GM21717 (cell line): ENCODE data around the gene KREMEN1.

Experiments used
- ATAC-seq: cut with Tn5 transposase; IDR thresholded peaks from one replicate; pipeline ENCODE4 v1.9.1; 2021; ENCODE audit warnings: mild to moderate bottlenecking, moderate library complexity; ENCODE audit not compliant: unreplicated experiment

KREMEN1 gene

DNA sequence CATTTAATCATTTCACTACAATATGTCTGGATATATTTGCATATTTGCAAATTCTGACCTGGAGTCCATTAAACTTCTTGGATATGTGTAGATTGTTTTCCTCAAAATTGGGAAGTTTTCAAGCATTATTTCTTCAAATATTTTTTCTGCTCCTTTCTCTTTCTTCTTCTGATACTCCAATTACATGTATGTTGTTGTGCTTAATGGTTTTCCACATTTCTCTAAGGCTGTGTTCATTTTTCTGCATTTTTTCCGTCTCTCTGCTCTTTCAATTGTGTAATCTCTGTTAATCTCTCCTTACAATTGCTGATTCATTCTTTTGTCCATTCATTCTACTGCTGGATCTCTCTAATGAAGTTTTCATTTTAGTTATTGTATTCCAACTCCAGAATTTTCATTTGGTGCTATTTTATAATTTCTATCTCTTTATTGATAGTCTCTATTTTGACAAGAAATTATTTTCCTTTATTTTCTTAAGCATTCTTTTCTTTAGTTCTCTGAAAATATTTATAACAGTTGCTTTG is 102.5 kb downstream of the KREMEN1 start:
- ATAC-seq: no peak

DNA sequence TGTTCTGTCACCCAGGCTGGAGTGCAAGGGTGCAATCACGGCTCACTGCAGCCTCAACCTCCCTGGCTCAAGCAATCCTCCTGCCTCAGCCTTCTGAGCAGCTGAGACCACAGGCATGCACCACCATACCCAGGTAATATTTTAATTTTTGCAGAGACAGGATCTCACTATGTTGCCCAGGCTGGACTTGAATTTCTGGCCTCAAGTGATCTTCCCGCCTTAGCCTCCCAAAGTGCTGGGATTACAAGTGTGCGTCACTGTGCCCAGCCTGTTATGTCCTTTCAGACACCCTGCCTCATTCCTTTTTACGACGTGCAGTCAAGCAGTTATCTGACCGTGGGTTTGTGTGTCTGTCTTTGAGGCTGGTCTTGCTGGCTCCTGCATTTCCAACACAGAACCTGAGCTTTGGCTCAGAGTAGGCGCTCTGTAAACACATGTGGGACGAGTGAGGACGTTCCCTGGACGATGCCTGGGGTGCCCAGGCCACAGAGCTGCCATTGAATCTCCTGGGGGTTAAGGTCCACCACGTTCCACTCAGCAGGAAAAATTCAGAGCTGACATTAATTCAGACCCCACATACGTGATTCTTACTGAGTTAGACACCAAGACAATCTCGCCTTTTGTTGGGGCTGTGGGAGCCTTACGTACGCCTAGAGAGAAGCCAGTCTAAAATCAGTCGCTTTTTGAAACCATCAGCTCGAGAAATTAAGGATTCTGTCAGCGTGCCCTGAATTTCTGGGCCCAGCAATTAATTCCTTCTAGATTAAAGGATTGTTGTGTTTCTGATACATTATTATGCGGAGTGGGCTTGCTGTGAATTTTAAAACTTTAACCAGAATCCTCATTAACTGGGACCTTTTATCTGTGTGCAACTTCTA is 111.4 kb downstream of the KREMEN1 start:
- ATAC-seq: no peak

DNA sequence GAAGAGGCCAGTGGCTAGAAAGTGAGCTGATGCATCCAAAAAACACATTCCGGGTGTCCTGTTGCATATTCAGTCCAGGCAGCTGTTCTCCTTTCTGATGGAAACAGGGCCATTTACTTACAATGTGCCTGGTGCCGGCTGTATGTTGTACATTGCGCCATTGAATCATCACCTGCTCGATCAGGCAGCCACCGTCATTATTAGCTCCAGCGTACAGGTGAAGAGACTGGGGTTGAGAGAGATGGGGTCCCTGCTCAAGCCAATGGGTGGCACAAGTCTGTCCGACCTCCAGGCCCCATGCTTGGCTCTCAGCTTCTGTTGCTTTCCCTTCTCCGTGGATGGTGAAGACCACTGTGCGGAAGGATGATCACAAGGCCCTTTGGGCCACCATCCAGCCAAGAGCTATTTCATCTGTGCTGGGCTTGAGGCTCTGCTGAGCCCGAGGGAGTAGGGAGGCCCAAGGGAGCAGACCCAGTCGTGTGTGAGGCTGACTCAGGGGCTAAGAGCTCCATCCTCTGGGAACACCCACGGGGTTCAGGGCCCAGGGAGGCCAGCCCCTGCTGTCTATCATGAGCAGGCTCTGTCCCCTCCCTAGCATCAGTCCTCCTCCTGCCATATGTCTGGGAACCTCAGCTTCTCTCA is 112.1 kb downstream of the KREMEN1 start:
- ATAC-seq: no peak

DNA sequence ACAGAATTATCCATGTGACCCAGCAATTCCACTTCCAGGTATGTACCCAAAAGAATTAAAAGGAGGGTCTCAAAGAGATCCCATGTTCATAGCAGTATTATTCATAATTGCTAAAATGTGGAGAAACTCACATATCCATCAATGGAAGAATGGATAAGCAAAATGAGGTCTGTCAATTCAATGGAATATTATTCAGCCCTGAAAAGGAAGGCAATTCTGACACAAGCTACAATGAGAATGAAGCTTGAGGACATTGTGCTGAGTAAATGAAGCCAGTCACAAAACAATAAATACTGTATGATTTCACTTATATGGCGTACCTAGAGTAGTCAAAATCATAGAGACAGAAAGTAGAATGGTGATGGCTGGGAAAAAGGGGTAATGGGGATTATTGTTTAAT is 113.5 kb downstream of the KREMEN1 start:
- ATAC-seq: no peak

DNA sequence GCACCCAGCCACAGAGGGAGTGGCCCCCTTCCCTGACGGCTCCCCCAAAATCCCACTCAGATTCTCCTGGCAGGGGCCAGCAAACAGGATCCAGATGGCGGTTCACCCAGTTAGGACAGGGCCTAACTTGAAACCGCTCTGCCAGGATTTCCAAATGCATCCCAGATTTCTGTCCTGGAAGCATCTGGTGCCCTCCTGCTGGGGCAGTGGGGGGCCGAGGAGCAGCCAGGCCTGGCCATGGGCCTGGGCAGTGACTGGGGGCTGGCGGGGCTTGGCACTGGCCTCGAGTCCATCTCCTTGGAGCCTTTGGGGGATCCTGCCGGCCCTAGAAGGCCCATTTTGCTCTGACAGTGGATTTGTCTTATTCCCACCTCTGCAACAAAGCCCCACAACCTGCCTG is 115.0 kb downstream of the KREMEN1 start:
- no peak for ATAC-seq

DNA sequence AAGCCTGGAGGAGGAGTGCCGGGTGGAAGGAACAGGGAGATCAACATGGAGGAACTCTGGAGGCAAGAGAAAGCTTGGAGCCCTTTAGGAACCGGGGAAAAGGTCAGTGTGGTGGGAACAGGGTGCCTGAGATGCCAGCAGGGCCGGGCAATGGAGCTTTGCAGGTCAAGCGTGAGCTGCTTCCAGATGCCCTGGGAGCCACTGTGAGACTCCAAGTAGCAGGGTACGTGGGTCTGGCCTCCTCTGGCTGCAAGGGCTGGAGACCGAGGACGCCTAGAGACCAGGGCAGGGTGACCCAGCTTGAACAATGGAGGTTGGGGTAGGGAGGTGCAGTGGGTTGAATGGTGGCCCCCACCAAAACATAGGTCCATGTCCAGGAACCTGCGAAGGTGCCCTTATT is 117.2 kb downstream of the KREMEN1 start:
- ATAC-seq: no peak

DNA sequence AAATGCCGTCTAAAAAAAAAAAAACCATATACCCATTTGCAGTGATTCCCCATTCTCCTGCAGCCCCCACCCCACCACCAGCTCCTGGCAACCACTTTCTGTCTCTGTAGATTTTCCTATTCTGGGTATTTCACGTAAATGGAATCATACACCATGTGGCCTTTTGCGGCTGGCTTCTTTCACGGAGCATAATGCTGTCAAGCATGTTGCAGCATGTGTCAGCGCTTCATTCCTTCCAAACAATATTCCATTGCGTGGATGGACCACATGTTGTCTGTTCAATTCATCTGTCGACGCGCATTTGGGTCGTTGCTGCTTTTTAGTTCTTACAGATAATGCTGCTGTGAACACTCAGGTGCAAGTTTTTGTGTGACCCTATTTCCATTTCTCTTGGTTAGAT is 118.1 kb downstream of the KREMEN1 start:
- no peak for ATAC-seq

DNA sequence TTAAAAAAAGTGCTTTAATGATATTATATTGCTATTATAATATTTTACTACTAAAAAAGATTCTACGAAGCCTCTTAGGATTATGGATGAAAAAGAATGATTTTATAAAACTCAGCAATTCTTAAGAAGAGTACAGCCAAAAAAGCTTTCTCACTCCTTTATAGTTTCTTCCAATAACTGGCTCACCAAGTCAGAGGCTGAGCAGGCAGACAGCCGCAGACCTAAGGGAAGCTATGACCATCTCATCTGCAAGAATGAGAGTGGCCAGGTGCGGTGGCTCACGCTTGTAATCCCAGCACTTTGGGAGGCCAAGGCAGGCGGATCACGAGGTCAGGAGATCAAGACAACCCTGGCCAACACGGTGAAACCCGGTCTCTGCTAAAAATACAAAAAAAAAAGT is 120.2 kb downstream of the KREMEN1 start:
- ATAC-seq: no peak

DNA sequence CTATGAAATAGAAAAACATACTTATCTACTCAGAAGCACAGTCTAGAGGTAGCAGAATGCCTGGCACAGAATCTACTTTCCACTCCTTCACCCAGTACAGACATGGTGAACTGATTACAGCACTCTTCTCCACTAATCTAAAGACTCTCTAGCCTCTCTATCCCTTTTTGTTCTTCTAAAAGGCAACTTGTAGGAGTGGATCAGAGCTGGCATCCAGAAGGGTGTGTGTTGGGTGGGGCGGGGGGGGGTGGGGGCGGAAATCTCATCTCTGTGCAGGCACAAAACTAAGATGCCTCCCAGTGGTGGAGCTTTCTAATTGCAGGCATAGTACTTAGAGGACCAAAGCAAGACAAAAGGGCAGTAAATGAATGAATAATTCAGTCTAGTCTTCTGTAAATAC is 121.3 kb downstream of the KREMEN1 start:
- ATAC-seq: no peak

DNA sequence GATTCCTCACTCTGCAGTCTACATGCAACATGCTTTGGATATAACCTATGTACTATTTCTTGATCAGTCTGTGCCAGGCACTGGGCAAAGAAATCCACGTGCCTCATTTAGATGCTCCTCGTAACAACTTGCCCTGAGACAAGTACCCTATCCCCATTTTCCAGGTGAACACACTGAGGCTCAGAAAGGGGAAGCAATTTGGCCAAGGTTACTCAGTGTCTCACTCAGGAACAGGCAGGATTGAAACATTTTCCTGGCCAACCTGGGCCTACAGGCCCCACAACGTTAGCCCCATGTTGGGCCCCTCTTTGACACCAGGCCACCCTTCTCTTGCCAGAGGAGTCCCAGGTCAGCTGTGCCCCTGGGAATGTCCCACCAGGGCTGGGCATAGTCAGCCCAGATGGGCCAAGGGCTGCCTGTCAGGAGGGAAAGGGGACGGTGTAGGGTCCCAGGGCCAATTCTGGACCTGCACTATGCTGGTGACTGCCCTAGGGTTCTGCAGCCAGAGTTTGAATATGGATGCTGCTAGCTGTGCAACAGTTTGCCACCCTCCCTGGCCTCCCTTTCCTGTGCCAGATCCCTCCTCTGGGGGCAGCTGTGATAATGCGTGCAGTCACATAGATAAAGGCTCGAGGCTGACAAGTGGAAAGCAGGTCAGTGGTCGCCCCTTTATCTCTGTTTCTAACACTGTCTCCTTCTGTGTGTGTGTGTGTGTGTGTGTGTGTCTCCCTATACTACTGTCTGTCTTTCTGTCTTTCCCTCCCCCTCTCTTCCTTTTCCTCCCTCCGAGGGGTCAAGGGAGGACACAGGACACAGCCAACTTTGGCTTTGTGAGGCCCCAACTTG is 122.5 kb downstream of the KREMEN1 start:
- no peak for ATAC-seq

DNA sequence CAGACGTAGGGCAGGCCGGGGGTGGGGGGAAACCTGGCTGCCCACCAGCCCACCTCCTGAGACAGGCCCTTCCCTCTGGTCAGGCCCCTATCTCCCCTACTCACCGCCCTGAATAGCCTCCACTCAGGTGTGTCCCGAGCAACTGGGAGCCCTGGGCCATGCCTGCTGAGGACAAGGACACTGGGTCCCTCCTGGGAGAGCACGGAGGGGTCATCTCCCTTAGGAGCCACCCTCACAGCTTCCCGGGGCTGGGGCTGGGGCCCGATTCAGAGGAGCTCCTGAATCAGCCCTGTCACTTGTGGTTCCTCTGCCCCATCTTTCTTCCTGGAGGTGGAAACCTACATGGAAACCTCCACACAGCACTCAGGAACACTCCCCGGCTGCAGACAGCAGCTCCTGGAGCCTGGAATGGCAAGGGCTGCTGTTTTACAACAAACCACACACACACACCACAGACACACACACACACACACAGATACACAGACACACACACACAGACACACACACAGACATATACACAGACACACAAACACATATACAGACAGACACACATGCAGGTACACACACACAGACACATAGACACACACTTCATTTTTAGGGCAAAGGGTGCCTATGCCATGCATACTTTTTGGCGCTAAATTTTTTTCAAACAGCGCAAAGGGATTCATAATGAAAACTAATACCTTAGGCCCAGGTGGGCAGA is 123.3 kb downstream of the KREMEN1 start:
- ATAC-seq: no peak

DNA sequence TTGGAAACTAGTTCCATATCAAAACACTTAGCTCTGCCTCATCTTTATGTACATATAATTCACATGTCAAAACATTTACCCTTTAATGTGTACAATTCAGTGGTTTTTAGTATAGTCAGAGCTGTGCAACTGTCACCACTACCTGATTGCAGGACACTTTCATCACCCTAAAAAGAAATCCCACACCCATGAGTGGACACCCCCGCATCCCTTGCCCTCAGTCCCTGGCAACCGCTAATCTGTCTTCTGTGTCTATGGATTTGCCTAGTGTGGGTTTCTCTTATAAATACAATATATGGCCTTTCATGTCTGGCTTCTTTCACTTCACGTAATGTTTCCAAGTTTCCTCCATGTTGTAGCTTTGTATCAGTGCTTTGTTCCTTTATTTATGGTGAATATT is 124.3 kb downstream of the KREMEN1 start:
- ATAC-seq: no peak

DNA sequence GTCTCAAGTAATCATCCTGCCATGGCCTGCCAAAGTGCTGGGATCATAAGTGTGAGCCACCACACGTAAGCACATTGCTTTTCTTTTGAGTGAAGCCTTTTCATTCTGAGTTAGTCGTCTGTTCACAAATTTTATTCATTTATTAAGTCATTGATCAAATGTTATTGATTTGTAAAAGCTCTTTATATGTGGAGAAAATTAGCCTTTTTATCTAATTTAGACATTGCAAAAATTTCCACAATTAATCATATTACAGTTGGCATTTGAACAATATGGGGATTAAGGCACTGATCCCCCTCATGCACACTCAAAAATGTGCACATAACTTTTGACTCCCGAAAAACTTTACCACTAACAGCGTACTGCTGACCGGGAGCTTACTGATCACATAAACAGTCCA is 125.4 kb downstream of the KREMEN1 start:
- no peak for ATAC-seq

DNA sequence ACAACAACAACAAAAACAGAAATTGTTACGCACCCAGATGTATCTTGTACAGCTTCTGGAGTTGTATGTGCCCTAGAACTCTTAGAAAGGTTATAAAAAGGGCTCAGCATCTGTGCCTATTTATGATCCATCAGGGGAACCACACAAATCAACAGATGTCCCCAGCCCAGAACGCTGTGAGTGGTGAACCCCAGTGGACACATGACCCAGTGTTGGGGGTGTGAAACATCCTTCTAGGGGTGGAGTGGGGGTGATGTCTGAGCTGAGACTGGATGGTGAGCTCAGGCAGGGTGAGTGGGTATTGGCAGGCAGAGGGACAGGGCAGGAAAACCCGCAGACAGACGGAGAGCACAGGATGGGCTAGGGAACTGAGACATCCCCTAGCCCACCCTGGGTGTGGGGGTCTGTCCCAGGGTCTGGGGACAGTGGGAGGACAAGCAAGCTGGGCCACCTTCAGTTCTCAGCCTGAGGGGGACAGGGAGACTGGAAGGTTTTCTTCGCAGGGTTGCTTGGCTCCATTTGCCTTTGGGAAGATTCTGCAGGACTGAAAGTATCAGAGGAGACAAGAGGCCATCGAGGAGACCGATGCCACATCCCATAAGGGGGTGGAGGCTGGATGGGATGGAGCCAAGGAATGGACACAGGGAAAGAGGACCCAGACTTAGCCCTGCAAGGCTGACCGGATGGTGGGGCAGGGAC is 127.0 kb downstream of the KREMEN1 start:
- no peak for ATAC-seq

DNA sequence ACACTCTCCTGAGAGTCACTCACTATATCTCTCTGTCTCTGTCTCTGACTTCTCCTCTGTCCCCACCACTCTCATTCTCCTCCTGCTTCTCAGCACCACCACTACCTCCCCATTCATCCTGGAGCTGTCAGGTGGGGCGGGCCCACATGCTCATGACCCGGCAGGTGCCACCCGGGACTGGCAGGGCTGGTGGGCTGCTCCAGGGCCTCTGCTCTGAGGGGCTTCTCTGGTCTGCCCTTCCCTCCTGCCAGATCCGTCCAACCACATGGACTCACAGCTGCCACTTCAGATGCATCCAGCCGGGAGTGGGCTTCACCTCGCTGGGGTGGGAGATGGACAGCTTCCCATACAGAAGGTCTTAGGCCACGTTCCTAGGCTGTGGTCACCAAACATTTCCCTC is 128.1 kb downstream of the KREMEN1 start:
- no peak for ATAC-seq

DNA sequence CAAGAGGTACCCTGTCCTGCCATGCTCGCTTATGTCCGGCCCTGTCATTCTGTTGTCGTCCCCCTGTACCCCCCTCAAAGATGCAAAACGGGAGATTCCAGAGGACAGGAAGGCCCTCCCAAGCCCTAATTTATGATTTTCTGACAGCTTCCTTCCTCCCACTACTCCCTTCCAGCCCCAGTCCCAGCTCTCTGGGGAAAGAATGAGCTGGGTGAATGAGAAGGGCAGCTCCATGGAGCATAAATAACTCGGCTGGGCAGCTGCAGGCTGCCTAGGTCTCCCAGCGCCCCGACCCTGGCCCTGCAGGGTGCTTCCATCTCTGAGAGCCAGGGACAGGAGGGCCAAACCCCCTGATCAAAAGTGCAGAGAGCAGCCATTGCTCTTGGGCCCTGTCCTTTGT is 128.9 kb downstream of the KREMEN1 start:
- ATAC-seq: no peak

DNA sequence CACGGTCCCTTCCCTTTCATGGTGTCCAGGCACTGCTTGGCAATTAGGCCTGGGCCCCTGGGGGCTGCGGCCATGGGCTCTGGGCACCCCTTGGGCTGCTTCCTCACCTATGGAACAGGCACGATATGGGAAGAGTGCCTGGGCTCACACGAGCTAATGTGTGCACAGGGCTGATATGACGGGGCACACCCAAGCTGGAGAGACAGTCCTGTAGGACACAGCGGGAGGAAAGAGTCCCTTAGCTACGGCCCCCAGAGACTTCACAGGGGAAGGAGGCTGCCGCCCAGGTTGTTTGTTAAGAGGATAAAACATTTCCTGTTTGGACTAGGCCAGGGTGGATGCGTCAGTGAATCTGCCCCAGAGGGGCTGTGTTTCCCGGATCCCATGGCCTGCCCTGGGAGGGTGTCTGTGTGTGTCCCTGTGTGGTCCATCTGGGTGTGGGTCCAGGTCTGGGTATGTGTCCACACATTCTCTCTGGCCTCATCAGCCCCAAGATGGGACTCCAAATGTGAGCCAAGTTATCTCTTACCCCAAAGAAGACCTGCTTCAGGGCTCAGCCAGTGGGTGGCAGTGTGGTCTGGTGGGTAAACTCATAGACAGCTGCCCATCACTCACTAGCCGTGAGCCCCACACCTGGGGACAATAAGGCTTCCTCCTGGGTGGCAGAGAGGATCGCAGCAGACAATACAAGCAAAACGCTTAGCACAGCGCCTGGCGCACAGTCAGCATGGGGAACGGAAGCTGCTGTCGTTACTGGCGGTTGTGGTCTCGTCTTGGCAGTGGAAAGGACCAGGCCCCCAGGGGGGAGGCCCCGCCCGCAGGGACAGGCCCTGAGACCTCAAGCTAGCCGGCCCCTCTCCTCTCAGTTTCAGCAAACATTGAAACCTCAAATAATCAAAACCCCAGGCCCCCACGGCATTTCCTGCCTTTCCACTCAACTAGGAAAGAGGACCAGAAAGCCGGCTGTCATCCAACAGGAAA is 129.7 kb downstream of the KREMEN1 start:
- ATAC-seq: peak; percentile 65

DNA sequence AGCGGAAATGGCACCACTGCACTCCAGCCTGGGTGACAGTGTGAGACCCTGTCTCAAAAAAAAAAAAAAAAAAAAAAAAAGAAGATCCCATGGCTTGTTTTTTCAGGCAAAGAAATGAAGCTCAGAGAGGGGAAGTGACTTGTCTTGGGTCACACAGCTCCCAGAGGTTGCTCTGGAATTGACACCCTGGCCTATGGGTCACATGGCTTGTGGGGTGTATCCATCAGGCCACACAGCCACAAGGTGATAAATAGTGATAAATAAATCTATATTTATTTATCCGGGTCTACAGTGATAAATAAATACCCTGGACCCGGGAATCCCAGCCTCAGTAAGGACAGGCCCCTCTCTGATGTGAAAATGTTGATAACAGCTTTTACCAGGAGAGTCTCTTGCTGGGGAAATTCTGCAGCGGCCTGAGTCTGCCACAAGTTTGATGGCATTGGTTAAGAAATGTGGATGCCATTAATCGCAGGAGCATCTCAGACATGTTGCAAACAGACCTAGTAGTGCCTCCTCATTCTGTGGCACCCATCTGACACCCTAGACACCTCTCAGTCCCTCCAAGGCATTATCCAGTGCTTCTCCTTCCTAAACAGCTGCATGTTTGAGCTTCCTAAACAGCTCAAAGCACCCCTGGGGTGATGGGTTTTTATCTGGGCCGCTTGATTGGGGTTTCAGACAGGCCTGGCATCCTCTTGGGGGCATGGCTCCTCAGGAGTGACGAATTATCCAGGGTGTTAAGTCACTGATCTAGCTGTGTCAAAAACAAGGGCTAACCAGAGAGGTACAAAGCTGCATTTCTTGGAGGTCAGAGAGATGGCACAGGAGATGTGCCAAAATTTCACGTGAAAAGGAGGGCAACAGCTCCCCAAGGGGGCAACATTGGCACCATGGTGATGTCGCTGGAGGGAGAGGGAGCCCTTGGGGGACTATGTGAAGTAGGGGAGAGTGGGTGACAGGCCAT is 130.9 kb downstream of the KREMEN1 start:
- no peak for ATAC-seq
